ENCODE results near the gene PIK3R1. TPM values are rescaled to one million over a fixed set of nuclear protein-coding genes. Genes with fewer than 3 reads are reported as not detected.

PIK3R1 gene
- total and polyA plus RNA-seq, 8 donors: 9.2 to 280 (median 52.3) TPM

DNA sequence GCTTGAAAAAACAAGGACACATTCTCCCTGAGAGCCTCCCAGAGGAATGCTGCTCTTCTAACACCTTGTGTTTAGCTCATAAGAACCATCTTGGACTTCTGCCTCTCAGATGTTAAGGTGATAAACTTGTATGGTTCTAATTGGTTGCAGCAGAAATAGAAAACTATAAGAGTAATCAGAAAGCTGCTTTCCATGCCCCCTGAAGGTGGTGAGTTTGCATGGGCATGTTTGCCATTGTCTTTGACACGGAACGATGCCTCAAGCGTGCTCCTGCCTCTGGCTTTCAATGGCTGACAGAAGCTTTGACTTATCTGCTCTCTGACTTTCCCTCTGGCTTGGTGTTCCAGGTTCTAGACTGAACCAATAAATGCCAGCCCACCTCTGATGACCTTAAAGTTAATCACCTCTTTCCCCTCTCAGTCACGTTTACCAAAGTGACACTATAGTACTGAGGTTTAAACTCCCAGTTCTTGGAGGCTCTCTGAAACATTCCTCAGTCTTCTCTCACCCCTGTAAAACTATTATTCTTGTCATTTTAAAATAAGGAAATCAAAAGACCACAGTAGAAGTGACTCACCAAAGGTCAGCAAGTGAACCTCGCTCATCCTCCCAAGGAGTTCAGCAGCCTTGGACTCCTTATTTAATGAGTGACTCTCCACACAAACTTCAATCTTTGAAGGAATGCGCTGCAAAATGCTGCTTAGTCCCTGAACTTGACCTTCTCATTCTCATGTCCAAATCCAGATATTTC lies 103.6 kb downstream of the PIK3R1 start:
- H3K36me3 ChIP-seq: no peaks in the 10 kb centered on the region
- H3K27ac ChIP-seq: no peak overlapping the region
- no peak for TF ChIP-seq POLR2AphosphoS5 (IDR thresholded peaks at IDR 0.05)
- no peak for TF ChIP-seq POLR2A (IDR thresholded peaks at IDR 0.05)
- no peaks in the 10 kb centered on the region for H3K9me3 ChIP-seq
- no peaks in the 10 kb centered on the region for H3K27me3 ChIP-seq
- H3K4me3 ChIP-seq: no peak overlapping the region
- WGBS, 5 donors: 76 to 82% (median 81%) methylated on average over 6 of the region's 6 CpGs
- no peak for DNase-seq
- H3K4me1 ChIP-seq: peaks cover 0 to 17% (median 7%) of the 10 kb centered on the region in 4 donors
- intact Hi-C loops (cut with DNase I; ENCODE audit: low total_unique reads): no loop called here

GRCh38 chr5:68319706-68320412 lies 104.3 kb downstream of the PIK3R1 start:
- Histone ChIP-seq H3K27me3 (no peaks in the 10 kb centered on the region), H3K9me3 (no peaks in the 10 kb centered on the region), H3K27ac (no peak overlapping the region), H3K36me3 (no peaks in the 10 kb centered on the region), H3K4me3 (no peak overlapping the region), H3K4me1 (peaks cover 0 to 17% (median 7%) of the 10 kb centered on the region in 4 donors)
- DNase-seq: peak in 1 of 2 donors; percentile 51
- 47 to 58% (median 56%) methylated on average over 4 of the region's 4 CpGs for WGBS, 5 donors
- no peak for TF ChIP-seq POLR2A (IDR thresholded peaks at IDR 0.05)
- TF ChIP-seq POLR2AphosphoS5 (IDR thresholded peaks at IDR 0.05): peak in 1 of 3 donors; percentile 14
- intact Hi-C loops (cut with DNase I; ENCODE audit: low total_unique reads): no loop called here

- Histone ChIP-seq H3K27me3 (no peaks in the 10 kb centered on the region), H3K36me3 (no peaks in the 10 kb centered on the region), H3K4me1 (peaks cover 0 to 17% (median 7%) of the 10 kb centered on the region in 4 donors), H3K4me3 (no peak overlapping the region), H3K9me3 (no peaks in the 10 kb centered on the region), H3K27ac (no peak overlapping the region)
- TF ChIP-seq POLR2A (IDR thresholded peaks at IDR 0.05) (no peak), POLR2AphosphoS5 (IDR thresholded peaks at IDR 0.05) (no peak), EP300 (IDR thresholded peaks at IDR 0.05) (no peak), CTCF (IDR thresholded peaks at IDR 0.05) (no peak)
- intact Hi-C loops (cut with DNase I; ENCODE audit: low total_unique reads): no loop called here
- no peak for DNase-seq
- WGBS, 5 donors: 77 to 92% (median 80%) methylated on average over 5 of the region's 5 CpGs
Observed at GRCh38 chr5:68320413-68320986, 104.9 kb downstream of the PIK3R1 start.

- WGBS, 5 donors: 71 to 92% (median 90%) methylated on average over 1 of the region's 1 CpG
- DNase-seq: no peak
- Histone ChIP-seq H3K36me3 (no peaks in the 10 kb centered on the region), H3K4me1 (peaks cover 0 to 14% (median 6%) of the 10 kb centered on the region in 4 donors), H3K27ac (no peak overlapping the region), H3K27me3 (no peaks in the 10 kb centered on the region), H3K4me3 (no peak overlapping the region), H3K9me3 (no peaks in the 10 kb centered on the region)
- TF ChIP-seq CTCF (IDR thresholded peaks at IDR 0.05) (no peak), POLR2AphosphoS5 (IDR thresholded peaks at IDR 0.05) (no peak), POLR2A (IDR thresholded peaks at IDR 0.05) (no peak), EP300 (IDR thresholded peaks at IDR 0.05) (no peak)
- intact Hi-C loops (cut with DNase I; ENCODE audit: low total_unique reads): no loop called here
Observed at GRCh38 chr5:68325065-68325580, 109.6 kb downstream of the PIK3R1 start.

GRCh38 chr5:68329554-68330255 lies 114.1 kb downstream of the PIK3R1 start:
- Histone ChIP-seq H3K27ac (no peak overlapping the region), H3K4me3 (no peak overlapping the region), H3K4me1 (peaks cover 11 to 39% (median 19%) of the 10 kb centered on the region in 4 donors), H3K36me3 (no peaks in the 10 kb centered on the region), H3K9me3 (no peaks in the 10 kb centered on the region), H3K27me3 (no peaks in the 10 kb centered on the region)
- TF ChIP-seq POLR2AphosphoS5 (IDR thresholded peaks at IDR 0.05) (no peak), EP300 (IDR thresholded peaks at IDR 0.05) (no peak), CTCF (IDR thresholded peaks at IDR 0.05) (no peak), POLR2A (IDR thresholded peaks at IDR 0.05) (no peak)
- 46 to 69% (median 61%) methylated on average over 6 of the region's 6 CpGs for WGBS, 5 donors
- no peak for DNase-seq
- intact Hi-C loops (cut with DNase I; ENCODE audit: low total_unique reads): no loop called here

Measured in stomach (tissue), 9 donors.